ENCODE results near the gene NDUFA13.
A peak's percentile ranks its signal among the peaks of the same experiment; 100 is the strongest.

The NDUFA13 gene

DNA sequence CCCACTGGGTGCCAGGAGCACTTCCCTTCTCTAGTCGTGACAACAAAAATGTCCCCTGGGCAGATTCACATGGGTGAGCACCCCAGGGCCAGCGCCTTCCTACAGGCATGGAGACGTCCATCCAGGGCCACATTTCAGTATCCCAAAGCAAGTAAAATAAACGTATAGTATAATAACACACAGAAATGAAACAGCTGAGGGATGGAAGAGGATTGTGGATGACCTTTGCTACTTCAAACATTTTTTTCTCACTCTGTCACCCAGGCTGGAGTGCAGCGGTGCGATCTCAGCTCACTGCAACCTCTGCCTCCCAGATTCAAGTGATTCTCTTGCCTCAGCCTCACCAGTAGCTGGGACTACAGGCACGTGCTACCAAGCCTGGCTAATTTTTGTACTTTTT, 50.3 kb downstream of the NDUFA13 start:
- Histone ChIP-seq H3K4me2 (ENCODE audit: low read length) (no peak overlapping the region), H3K79me2 (ENCODE audit: control insufficient read depth, insufficient read depth, low read length, poor library complexity) (no peaks in the 10 kb centered on the region), H2BK5ac (ENCODE audit: low read depth, low read length, poor library complexity) (no peak overlapping the region), H3K4me1 (ENCODE audit: control insufficient read depth in 1 of 2, insufficient read depth in 2 of 2, low read length in 2 of 2) (no peaks in the 10 kb centered on the region), H3K18ac (ENCODE audit: low read length) (no peak overlapping the region), H4K12ac (ENCODE audit: low read depth, low read length) (no peak overlapping the region), H2BK120ac (ENCODE audit: insufficient read depth, low read length, poor library complexity) (no peak overlapping the region), H2AK5ac (ENCODE audit: low read length) (no peak overlapping the region), H3K9ac (ENCODE audit: low read length) (no peak overlapping the region), H3K9me3 (ENCODE audit: insufficient read depth, low read depth, low read length) (no peaks in the 10 kb centered on the region), H2AFZ (ENCODE audit: insufficient read depth, low read length, poor library complexity) (no peak overlapping the region), H3K27ac (ENCODE audit: low read depth, low read length) (no peak overlapping the region), H3K36me3 (ENCODE audit: control insufficient read depth in 1 of 2, insufficient read depth in 2 of 2, low read length in 2 of 2) (no peaks in the 10 kb centered on the region), H3K79me1 (ENCODE audit: low read length) (no peaks in the 10 kb centered on the region), H4K8ac (ENCODE audit: low read depth, low read length) (no peak overlapping the region), H3K4me3 (ENCODE audit: low read depth, low read length) (no peak overlapping the region), H3K23ac (ENCODE audit: low read length) (no peak overlapping the region), H3K14ac (ENCODE audit: low read length) (no peak overlapping the region), H3K4ac (ENCODE audit: low read depth, low read length) (no peak overlapping the region), H3K27me3 (ENCODE audit: insufficient read depth, low read length) (no peaks in the 10 kb centered on the region), H2BK12ac (ENCODE audit: low read length) (no peak overlapping the region), H4K91ac (ENCODE audit: low read depth, low read length) (no peak overlapping the region)
- WGBS (ENCODE audit: extremely low coverage, insufficient coverage, insufficient read length): no CpG with 5 or more reads among the region's 7 CpGs
- peak in 1 of 2 donors; percentile 31 for DNase-seq

DNA sequence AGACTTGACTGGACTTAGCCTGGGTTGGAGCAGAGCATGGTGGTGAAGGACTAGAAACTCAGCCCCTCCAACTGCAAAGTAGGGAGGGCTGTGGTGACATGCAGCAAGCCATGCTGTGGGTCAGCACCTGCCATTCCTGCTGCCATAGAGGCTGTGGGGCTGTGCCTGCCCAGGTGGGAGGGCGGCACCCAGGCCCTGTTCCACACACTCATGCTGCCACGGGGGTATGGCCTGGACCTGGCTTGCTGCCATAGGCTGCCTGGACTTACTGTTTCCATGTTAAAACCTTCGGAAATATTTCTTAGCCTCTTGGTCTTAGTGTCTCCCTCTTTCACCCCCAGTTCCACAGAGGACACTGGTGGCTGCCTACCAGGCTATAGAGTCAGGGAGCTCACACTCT, 51.4 kb downstream of the NDUFA13 start:
- no peak overlapping the region for H2BK5ac ChIP-seq (ENCODE audit: low read depth, low read length, poor library complexity)
- H4K8ac ChIP-seq (ENCODE audit: low read depth, low read length): no peak overlapping the region
- H4K12ac ChIP-seq (ENCODE audit: low read depth, low read length): no peak overlapping the region
- no peak for DNase-seq
- no peak overlapping the region for H2BK12ac ChIP-seq (ENCODE audit: low read length)
- H3K18ac ChIP-seq (ENCODE audit: low read length): no peak overlapping the region
- no peaks in the 10 kb centered on the region for H3K36me3 ChIP-seq (ENCODE audit: control insufficient read depth in 1 of 2, insufficient read depth in 2 of 2, low read length in 2 of 2)
- H3K27me3 ChIP-seq (ENCODE audit: insufficient read depth, low read length): no peaks in the 10 kb centered on the region
- no peaks in the 10 kb centered on the region for H3K4me1 ChIP-seq (ENCODE audit: control insufficient read depth in 1 of 2, insufficient read depth in 2 of 2, low read length in 2 of 2)
- no peak overlapping the region for H3K14ac ChIP-seq (ENCODE audit: low read length)
- H3K4me2 ChIP-seq (ENCODE audit: low read length): no peak overlapping the region
- H3K9ac ChIP-seq (ENCODE audit: low read length): no peak overlapping the region
- no peak overlapping the region for H3K4me3 ChIP-seq (ENCODE audit: low read depth, low read length)
- H3K23ac ChIP-seq (ENCODE audit: low read length): no peak overlapping the region
- no peak overlapping the region for H3K4ac ChIP-seq (ENCODE audit: low read depth, low read length)
- no CpG with 5 or more reads among the region's 3 CpGs for WGBS (ENCODE audit: extremely low coverage, insufficient coverage, insufficient read length)
- H2AK5ac ChIP-seq (ENCODE audit: low read length): no peak overlapping the region
- no peak overlapping the region for H4K91ac ChIP-seq (ENCODE audit: low read depth, low read length)
- H3K9me3 ChIP-seq (ENCODE audit: insufficient read depth, low read depth, low read length): no peaks in the 10 kb centered on the region
- no peaks in the 10 kb centered on the region for H3K79me2 ChIP-seq (ENCODE audit: control insufficient read depth, insufficient read depth, low read length, poor library complexity)
- no peak overlapping the region for H2AFZ ChIP-seq (ENCODE audit: insufficient read depth, low read length, poor library complexity)
- H2BK120ac ChIP-seq (ENCODE audit: insufficient read depth, low read length, poor library complexity): no peak overlapping the region
- H3K79me1 ChIP-seq (ENCODE audit: low read length): no peaks in the 10 kb centered on the region
- H3K27ac ChIP-seq (ENCODE audit: low read depth, low read length): no peak overlapping the region

DNA sequence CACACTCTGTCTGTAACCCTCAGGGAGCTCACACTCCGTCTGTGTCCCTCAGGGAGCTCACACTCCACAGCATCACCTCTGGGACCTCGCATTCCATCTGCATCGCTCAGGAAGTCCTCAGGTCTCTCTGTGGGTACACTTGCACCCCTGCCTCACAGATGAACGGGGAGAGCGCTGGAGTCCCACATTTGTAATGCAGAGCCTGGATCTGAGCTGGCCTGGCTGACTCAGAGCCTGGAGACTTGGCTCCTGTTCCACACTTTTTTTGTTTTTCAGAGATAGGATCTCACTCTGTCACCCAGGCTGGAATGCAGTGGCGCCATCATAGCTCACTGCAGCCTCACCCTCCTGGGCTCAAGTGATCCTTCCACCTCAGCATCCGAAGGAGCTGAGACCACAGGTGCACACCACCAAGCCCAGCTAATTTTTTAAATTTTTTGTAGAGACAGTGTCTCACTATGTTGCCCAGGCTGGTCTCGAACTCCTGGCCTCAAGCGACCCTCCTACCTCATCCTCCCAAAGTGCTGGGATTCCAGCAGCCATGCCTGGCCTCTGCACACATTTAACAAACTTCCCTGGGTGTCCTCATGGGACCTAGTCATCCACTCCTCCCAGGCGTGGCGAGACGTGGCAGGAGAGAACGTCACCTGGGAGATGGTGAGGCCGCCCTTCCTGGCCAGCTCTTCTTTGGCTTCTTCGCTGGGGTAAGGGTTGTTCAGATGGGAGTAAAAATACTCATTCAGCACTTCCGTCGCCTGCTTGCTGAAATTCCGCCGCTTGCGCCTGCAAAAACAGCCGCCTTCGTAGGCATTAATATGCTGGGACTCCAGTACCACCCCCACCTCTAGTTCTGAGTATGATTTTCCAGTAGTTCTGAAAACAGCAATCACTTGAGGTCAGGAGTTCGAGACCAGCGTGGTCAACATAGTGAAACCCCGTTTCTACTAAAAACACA, 53.1 kb downstream of the NDUFA13 start:
- Histone ChIP-seq H2AFZ (ENCODE audit: insufficient read depth, low read length, poor library complexity) (no peak overlapping the region), H3K4ac (ENCODE audit: low read depth, low read length) (no peak overlapping the region), H3K23ac (ENCODE audit: low read length) (no peak overlapping the region), H3K27ac (ENCODE audit: low read depth, low read length) (no peak overlapping the region), H3K27me3 (ENCODE audit: insufficient read depth, low read length) (no peaks in the 10 kb centered on the region), H3K14ac (ENCODE audit: low read length) (no peak overlapping the region), H3K4me3 (ENCODE audit: low read depth, low read length) (no peak overlapping the region), H2BK5ac (ENCODE audit: low read depth, low read length, poor library complexity) (no peak overlapping the region), H3K79me1 (ENCODE audit: low read length) (no peaks in the 10 kb centered on the region), H3K4me1 (ENCODE audit: control insufficient read depth in 1 of 2, insufficient read depth in 2 of 2, low read length in 2 of 2) (no peaks in the 10 kb centered on the region), H2BK120ac (ENCODE audit: insufficient read depth, low read length, poor library complexity) (no peak overlapping the region), H3K79me2 (ENCODE audit: control insufficient read depth, insufficient read depth, low read length, poor library complexity) (no peaks in the 10 kb centered on the region), H4K12ac (ENCODE audit: low read depth, low read length) (no peak overlapping the region), H3K36me3 (ENCODE audit: control insufficient read depth in 1 of 2, insufficient read depth in 2 of 2, low read length in 2 of 2) (no peaks in the 10 kb centered on the region), H2BK12ac (ENCODE audit: low read length) (no peak overlapping the region), H3K4me2 (ENCODE audit: low read length) (no peak overlapping the region), H3K9ac (ENCODE audit: low read length) (no peak overlapping the region), H3K18ac (ENCODE audit: low read length) (no peak overlapping the region), H2AK5ac (ENCODE audit: low read length) (no peak overlapping the region), H4K8ac (ENCODE audit: low read depth, low read length) (no peak overlapping the region), H4K91ac (ENCODE audit: low read depth, low read length) (no peak overlapping the region), H3K9me3 (ENCODE audit: insufficient read depth, low read depth, low read length) (no peaks in the 10 kb centered on the region)
- no CpG with 5 or more reads among the region's 25 CpGs for WGBS (ENCODE audit: extremely low coverage, insufficient coverage, insufficient read length)
- peak; percentile 96 to 97 for DNase-seq

DNA sequence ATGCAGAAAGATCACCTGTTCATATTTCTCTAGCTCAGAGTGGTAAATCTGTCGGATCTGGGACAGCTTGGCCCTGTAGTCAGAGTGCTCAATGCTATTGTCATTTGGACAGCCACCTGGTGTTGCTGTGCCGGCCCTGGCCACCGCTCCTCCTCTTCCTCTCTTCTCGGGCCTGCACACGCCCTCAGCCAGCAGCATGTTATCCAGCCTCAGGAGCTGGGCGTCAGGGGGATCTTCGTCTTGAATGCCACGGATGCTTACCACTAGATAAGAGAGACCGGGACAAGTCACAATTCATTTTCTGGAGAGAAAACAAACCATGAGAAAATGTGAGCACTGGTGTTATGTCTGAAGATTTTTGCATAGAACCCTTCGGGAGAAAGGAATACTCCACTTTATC, 54.5 kb downstream of the NDUFA13 start:
- Histone ChIP-seq H2BK5ac (ENCODE audit: low read depth, low read length, poor library complexity) (no peak overlapping the region), H4K91ac (ENCODE audit: low read depth, low read length) (no peak overlapping the region), H3K79me2 (ENCODE audit: control insufficient read depth, insufficient read depth, low read length, poor library complexity) (no peaks in the 10 kb centered on the region), H3K4me3 (ENCODE audit: low read depth, low read length) (no peak overlapping the region), H4K12ac (ENCODE audit: low read depth, low read length) (no peak overlapping the region), H3K14ac (ENCODE audit: low read length) (no peak overlapping the region), H3K36me3 (ENCODE audit: control insufficient read depth in 1 of 2, insufficient read depth in 2 of 2, low read length in 2 of 2) (no peaks in the 10 kb centered on the region), H3K27ac (ENCODE audit: low read depth, low read length) (no peak overlapping the region), H3K9me3 (ENCODE audit: insufficient read depth, low read depth, low read length) (no peaks in the 10 kb centered on the region), H3K27me3 (ENCODE audit: insufficient read depth, low read length) (no peaks in the 10 kb centered on the region), H3K79me1 (ENCODE audit: low read length) (no peaks in the 10 kb centered on the region), H2AK5ac (ENCODE audit: low read length) (no peak overlapping the region), H3K4me1 (ENCODE audit: control insufficient read depth in 1 of 2, insufficient read depth in 2 of 2, low read length in 2 of 2) (no peaks in the 10 kb centered on the region), H4K8ac (ENCODE audit: low read depth, low read length) (no peak overlapping the region), H3K4me2 (ENCODE audit: low read length) (no peak overlapping the region), H3K9ac (ENCODE audit: low read length) (no peak overlapping the region), H2AFZ (ENCODE audit: insufficient read depth, low read length, poor library complexity) (no peak overlapping the region), H2BK120ac (ENCODE audit: insufficient read depth, low read length, poor library complexity) (no peak overlapping the region), H3K4ac (ENCODE audit: low read depth, low read length) (no peak overlapping the region), H2BK12ac (ENCODE audit: low read length) (no peak overlapping the region), H3K18ac (ENCODE audit: low read length) (no peak overlapping the region), H3K23ac (ENCODE audit: low read length) (no peak overlapping the region)
- peak; percentile 89 to 90 for DNase-seq
- WGBS (ENCODE audit: extremely low coverage, insufficient coverage, insufficient read length): no CpG with 5 or more reads among the region's 10 CpGs
